Medulla oblongata (tissue), 1 donor: Measurements from ENCODE around the gene MYO15A.

Source experiments
- DNase-seq: peaks from one replicate; pipeline ENCODE4 v3.0.0-alpha.2; 2015; ENCODE audit errors: extremely low spot score

MYO15A gene

GRCh38 chr17:18136357-18136756 lies 27.8 kb downstream of the MYO15A start:
- DNase-seq: no peak

- DNase-seq: no peak
These were observed 29.7 kb downstream of the MYO15A start for GRCh38 chr17:18138065-18138749.

GRCh38 chr17:18139092-18139491 lies 30.5 kb downstream of the MYO15A start:
- DNase-seq: no peak

- DNase-seq: no peak
These were observed 30.9 kb downstream of the MYO15A start for GRCh38 chr17:18139498-18139897.

GRCh38 chr17:18139949-18140348 lies 31.4 kb downstream of the MYO15A start:
- DNase-seq: no peak

GRCh38 chr17:18140648-18141047 lies 32.1 kb downstream of the MYO15A start:
- no peak for DNase-seq

GRCh38 chr17:18141210-18141803 lies 32.8 kb downstream of the MYO15A start:
- peak; percentile 85 for DNase-seq

GRCh38 chr17:18142417-18142816 lies 33.9 kb downstream of the MYO15A start:
- DNase-seq: no peak

GRCh38 chr17:18143044-18143936 lies 34.7 kb downstream of the MYO15A start:
- no peak for DNase-seq

- DNase-seq: no peak
These were observed 35.7 kb downstream of the MYO15A start for GRCh38 chr17:18144261-18144660.

GRCh38 chr17:18144855-18145254 lies 36.3 kb downstream of the MYO15A start:
- no peak for DNase-seq

GRCh38 chr17:18145811-18146210 lies 37.3 kb downstream of the MYO15A start:
- no peak for DNase-seq

- no peak for DNase-seq
These were observed 37.7 kb downstream of the MYO15A start for GRCh38 chr17:18146259-18146658.

GRCh38 chr17:18146980-18147379 lies 38.4 kb downstream of the MYO15A start:
- no peak for DNase-seq

GRCh38 chr17:18148586-18148985 lies 40.0 kb downstream of the MYO15A start:
- DNase-seq: no peak

- no peak for DNase-seq
These were observed 42.7 kb downstream of the MYO15A start for GRCh38 chr17:18151290-18151689.

GRCh38 chr17:18155179-18155578 lies 46.6 kb downstream of the MYO15A start:
- DNase-seq: no peak

GRCh38 chr17:18156171-18156975 lies 47.8 kb downstream of the MYO15A start:
- DNase-seq: no peak

GRCh38 chr17:18156976-18157280 lies 48.4 kb downstream of the MYO15A start:
- DNase-seq: no peak

- no peak for DNase-seq
These were observed 48.9 kb downstream of the MYO15A start for GRCh38 chr17:18157354-18157985.

- peak; percentile 78 for DNase-seq
These were observed 49.6 kb downstream of the MYO15A start for GRCh38 chr17:18158022-18158600.
